Measurements from ENCODE around the gene SIVA1. TPM values are rescaled to one million over a fixed set of nuclear protein-coding genes. Genes with fewer than 3 reads are reported as not detected.

Gene SIVA1
- total and polyA plus RNA-seq, 7 experiments from 2014 or later: 61.4 to 276 (median 91.6) TPM

DNA sequence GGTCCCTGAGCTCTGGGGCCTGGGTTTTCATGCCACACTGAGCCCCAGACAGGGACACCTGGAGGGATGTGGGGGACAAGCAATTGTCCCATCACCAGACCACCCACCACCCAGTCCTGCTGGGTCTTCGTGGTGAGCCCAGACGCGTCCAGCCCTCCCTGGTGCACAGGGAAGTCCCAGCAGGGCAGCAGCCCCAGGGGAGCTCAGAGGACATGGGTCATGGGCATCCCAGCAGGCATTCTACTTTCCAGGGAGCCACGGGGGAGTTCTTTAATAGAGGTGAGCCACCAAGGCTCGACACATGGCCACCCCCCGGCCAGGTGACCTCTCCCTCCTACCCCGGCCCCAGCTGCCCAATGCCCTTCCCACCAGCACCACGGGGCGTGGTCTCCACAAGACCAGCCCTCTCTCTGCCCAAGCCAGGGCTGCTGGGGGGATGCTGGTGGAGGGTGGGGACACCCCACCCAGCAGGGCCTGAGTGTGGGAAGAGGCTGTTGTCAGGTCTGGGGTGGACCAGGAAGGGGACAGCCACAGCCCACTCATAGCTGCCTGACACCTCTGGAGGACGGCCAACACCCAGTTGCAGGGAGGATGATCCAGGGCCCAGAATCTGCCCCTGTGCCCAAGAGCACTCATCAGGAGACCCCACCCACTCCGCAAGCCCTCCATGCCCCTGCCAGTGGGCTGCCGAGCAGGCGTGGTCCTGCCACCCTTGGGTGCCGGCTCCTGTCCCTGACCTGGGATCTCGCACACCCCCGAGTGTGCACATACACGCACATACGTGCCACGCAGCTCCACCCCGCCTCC is 28.5 kb downstream of the SIVA1 start:
- ATAC-seq: no peak
- Mint-ChIP-seq H3K27me3 (no peaks in the 10 kb centered on the region), H3K4me1 (peaks cover 0 to 11% (median 2%) of the 10 kb centered on the region in 7 donors), H3K27ac (no peak overlapping the region), H3K36me3 (peaks cover 0 to 3% (median 0%) of the 10 kb centered on the region in 5 donors), H3K9me3 (no peaks in the 10 kb centered on the region), H3K4me3 (no peak overlapping the region)
- Histone ChIP-seq H3K27ac (ENCODE audit: low read depth, low read length) (no peak overlapping the region), H3K27me3 (ENCODE audit: control insufficient read depth in 2 of 2, insufficient read depth in 2 of 2, low read length in 2 of 2) (no peaks in the 10 kb centered on the region), H3K4me1 (ENCODE audit: control insufficient read depth in 2 of 2, insufficient read depth in 2 of 2, low read length in 2 of 2) (peaks cover 2% of the 10 kb centered on the region in 2 donors), H3K36me3 (ENCODE audit: control insufficient read depth in 2 of 3, insufficient read depth in 3 of 3, low read length in 3 of 3) (peaks cover 0 to 38% (median 0%) of the 10 kb centered on the region in 3 experiments), H3K4me3 (ENCODE audit: low read length) (no peak overlapping the region), H3K9me3 (ENCODE audit: control insufficient read depth in 2 of 3, low read length in 3 of 3) (no peaks in the 10 kb centered on the region)
- ChIA-PET POLR2A (no interaction called here), CTCF (interaction anchor here (1.0 kb wide), 1 partner anchor 17 kb away, joined by 3 read pairs; no protein-coding TSS in a partner anchor)
- intact Hi-C loops (cut with micrococcal nuclease): no loop called here
- no peak for DNase-seq

DNA sequence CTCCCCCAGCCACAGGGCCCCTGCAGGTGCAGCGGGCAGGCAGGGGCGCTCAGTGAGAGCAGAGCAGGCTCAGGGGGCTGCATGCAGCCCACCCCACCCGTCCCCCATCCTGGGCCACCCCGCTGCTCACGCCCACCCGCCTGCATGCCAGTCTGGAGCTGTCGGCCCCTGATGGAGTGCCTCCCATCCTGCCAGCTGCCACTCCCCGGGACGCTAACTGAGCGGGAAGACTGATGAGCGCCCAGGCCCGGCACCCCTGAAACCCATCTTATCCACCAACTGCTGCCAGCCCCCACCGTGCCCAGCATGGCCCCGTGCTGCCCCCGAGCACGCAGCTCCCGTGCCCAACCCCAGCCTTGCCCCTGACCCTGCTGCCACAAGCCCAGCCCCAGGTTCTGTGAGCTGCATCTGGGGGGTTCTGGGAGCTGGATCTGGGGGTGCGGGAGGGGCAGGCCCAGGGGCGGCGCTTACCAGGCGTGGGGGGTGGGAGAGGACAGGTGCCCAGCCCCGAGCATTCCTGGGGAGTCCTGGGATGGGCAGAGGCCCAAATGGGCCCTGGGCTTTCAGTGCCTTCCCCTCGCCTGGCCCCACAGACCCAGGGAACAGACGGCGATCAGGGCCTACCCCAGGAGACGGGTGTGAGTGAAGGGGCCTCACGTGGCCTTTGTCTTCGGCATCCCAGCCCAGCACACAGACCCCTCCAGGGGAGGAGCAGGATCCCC is 29.3 kb downstream of the SIVA1 start:
- Histone ChIP-seq H3K36me3 (ENCODE audit: control insufficient read depth in 2 of 3, insufficient read depth in 3 of 3, low read length in 3 of 3) (peaks cover 0 to 30% (median 0%) of the 10 kb centered on the region in 3 experiments), H3K4me1 (ENCODE audit: control insufficient read depth in 2 of 2, insufficient read depth in 2 of 2, low read length in 2 of 2) (peaks cover 9 to 10% of the 10 kb centered on the region in 2 donors), H3K27ac (ENCODE audit: low read depth, low read length) (no peak overlapping the region), H3K9me3 (ENCODE audit: control insufficient read depth in 2 of 3, low read length in 3 of 3) (no peaks in the 10 kb centered on the region), H3K27me3 (ENCODE audit: control insufficient read depth in 2 of 2, insufficient read depth in 2 of 2, low read length in 2 of 2) (no peaks in the 10 kb centered on the region), H3K4me3 (ENCODE audit: low read length) (no peak overlapping the region)
- intact Hi-C loops (cut with micrococcal nuclease): no loop called here
- H3K36me3 Mint-ChIP-seq: no peaks in the 10 kb centered on the region
- H3K4me1 Mint-ChIP-seq: peaks cover 0 to 17% (median 9%) of the 10 kb centered on the region in 7 donors
- ATAC-seq (no peak), DNase-seq (no peak)
- no peak overlapping the region for H3K4me3 Mint-ChIP-seq
- no peak overlapping the region for H3K27ac Mint-ChIP-seq
- CTCF ChIA-PET: no interaction called here
- no peaks in the 10 kb centered on the region for H3K9me3 Mint-ChIP-seq
- POLR2A ChIA-PET: no interaction called here
- H3K27me3 Mint-ChIP-seq: no peaks in the 10 kb centered on the region

DNA sequence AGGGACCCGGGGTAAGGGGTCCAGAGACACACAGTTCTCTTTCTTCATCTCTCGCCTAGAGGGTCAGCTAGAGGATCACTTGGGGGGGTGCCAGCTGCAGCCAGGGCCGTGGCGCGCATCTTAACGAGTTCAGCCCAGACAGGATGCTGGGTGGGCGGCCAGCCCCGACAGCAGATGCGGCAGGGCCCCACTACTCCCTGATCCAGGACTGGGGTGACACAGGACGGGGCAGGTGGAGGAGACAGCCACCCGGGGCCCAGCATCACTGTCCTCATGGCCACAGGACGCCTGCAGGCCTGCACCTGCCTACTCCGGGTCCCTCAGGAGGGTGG is 29.8 kb downstream of the SIVA1 start:
- intact Hi-C loops (cut with micrococcal nuclease): no loop called here
- ChIA-PET CTCF (no interaction called here), POLR2A (no interaction called here)
- no peak overlapping the region for H3K27ac ChIP-seq (ENCODE audit: low read depth, low read length)
- peak overlapping the region in 1 of 9 donors; percentile 38 for H3K27ac Mint-ChIP-seq
- DNase-seq (no peak), ATAC-seq (no peak)
- peaks cover 0 to 30% (median 0%) of the 10 kb centered on the region in 3 experiments for H3K36me3 ChIP-seq (ENCODE audit: control insufficient read depth in 2 of 3, insufficient read depth in 3 of 3, low read length in 3 of 3)
- H3K36me3 Mint-ChIP-seq: no peaks in the 10 kb centered on the region
- H3K4me1 ChIP-seq (ENCODE audit: control insufficient read depth in 2 of 2, insufficient read depth in 2 of 2, low read length in 2 of 2): peaks cover 9 to 11% of the 10 kb centered on the region in 2 donors
- H3K4me1 Mint-ChIP-seq: peaks cover 0 to 19% (median 9%) of the 10 kb centered on the region in 7 donors
- H3K27me3 Mint-ChIP-seq: no peaks in the 10 kb centered on the region
- no peaks in the 10 kb centered on the region for H3K9me3 Mint-ChIP-seq
- no peaks in the 10 kb centered on the region for H3K27me3 ChIP-seq (ENCODE audit: control insufficient read depth in 2 of 2, insufficient read depth in 2 of 2, low read length in 2 of 2)
- no peak overlapping the region for H3K4me3 ChIP-seq (ENCODE audit: low read length)
- no peak overlapping the region for H3K4me3 Mint-ChIP-seq
- H3K9me3 ChIP-seq (ENCODE audit: control insufficient read depth in 2 of 3, low read length in 3 of 3): no peaks in the 10 kb centered on the region

DNA sequence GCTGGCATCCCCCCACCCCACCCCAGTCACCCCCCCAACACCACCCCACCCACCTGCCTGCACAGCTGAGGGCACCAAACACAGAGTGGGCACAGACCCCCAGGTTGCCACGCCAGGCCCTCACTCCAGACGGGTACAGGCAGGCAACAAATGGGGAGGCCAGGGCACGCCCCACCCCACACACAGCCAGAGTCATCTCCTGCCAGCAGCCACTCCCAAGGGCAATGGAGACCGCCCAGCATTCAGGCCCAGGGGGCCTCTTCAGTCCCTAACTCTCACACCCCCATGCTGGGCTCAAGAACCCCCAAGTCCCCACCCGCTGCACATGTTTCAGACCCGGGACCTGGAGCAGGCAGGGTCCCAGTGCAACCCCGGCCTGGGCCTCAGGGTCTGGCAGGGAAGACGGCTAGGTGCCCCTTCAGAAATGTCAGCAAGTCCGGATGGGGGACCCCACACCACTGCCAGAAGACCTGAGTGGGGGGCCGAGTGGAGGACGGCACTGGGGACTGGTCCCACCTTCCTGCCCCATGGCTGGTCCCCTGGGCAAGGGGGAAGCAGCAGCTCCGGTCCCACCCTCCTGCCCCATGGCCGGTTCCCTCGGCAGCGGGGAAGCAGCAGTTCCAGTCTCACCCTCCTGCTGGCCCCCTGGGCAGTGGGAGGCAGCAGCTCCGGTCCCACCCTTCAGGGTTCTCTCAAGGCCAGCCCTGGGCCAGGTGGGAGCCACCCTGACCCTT is 30.7 kb downstream of the SIVA1 start:
- Mint-ChIP-seq H3K4me3 (no peak overlapping the region), H3K9me3 (no peaks in the 10 kb centered on the region), H3K27me3 (no peaks in the 10 kb centered on the region), H3K27ac (peak overlapping the region in 1 of 9 donors; percentile 25), H3K36me3 (no peaks in the 10 kb centered on the region), H3K4me1 (peaks cover 0 to 23% (median 9%) of the 10 kb centered on the region in 7 donors)
- Histone ChIP-seq H3K4me3 (ENCODE audit: low read length) (no peak overlapping the region), H3K27me3 (ENCODE audit: control insufficient read depth in 2 of 2, insufficient read depth in 2 of 2, low read length in 2 of 2) (no peaks in the 10 kb centered on the region), H3K4me1 (ENCODE audit: control insufficient read depth in 2 of 2, insufficient read depth in 2 of 2, low read length in 2 of 2) (peaks cover 9 to 11% of the 10 kb centered on the region in 2 donors), H3K27ac (ENCODE audit: low read depth, low read length) (no peak overlapping the region), H3K36me3 (ENCODE audit: control insufficient read depth in 2 of 3, insufficient read depth in 3 of 3, low read length in 3 of 3) (peaks cover 0 to 27% (median 0%) of the 10 kb centered on the region in 3 experiments), H3K9me3 (ENCODE audit: control insufficient read depth in 2 of 3, low read length in 3 of 3) (no peaks in the 10 kb centered on the region)
- intact Hi-C loops (cut with micrococcal nuclease): no loop called here
- ChIA-PET CTCF (no interaction called here), POLR2A (no interaction called here)
- DNase-seq (no peak), ATAC-seq (no peak)

DNA sequence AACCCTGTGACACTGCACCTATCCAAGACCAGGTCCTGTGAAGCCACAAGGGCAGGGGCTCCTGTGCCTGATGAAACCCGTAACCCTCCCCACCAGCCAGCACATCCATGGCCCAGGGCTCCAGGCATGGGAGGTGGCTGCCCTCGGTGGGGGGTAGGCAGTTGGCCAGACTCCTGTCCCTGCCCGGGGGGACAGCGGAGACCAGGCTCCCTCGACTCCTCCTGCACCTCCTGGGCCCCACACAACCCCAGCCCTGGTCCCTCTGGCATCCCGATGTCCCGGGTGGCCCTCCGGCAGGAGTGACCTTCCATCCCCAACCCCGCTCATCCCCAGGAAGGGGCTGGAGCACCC is 31.2 kb downstream of the SIVA1 start:
- H3K4me3 Mint-ChIP-seq: no peak overlapping the region
- peaks cover 0 to 23% (median 9%) of the 10 kb centered on the region in 7 donors for H3K4me1 Mint-ChIP-seq
- no peaks in the 10 kb centered on the region for H3K27me3 Mint-ChIP-seq
- CTCF ChIA-PET: no interaction called here
- H3K9me3 Mint-ChIP-seq: no peaks in the 10 kb centered on the region
- H3K9me3 ChIP-seq (ENCODE audit: control insufficient read depth in 2 of 3, low read length in 3 of 3): no peaks in the 10 kb centered on the region
- H3K36me3 Mint-ChIP-seq: no peaks in the 10 kb centered on the region
- DNase-seq (no peak), ATAC-seq (no peak)
- peaks cover 0 to 33% (median 0%) of the 10 kb centered on the region in 3 experiments for H3K36me3 ChIP-seq (ENCODE audit: control insufficient read depth in 2 of 3, insufficient read depth in 3 of 3, low read length in 3 of 3)
- POLR2A ChIA-PET: no interaction called here
- no peaks in the 10 kb centered on the region for H3K27me3 ChIP-seq (ENCODE audit: control insufficient read depth in 2 of 2, insufficient read depth in 2 of 2, low read length in 2 of 2)
- H3K4me3 ChIP-seq (ENCODE audit: low read length): no peak overlapping the region
- H3K27ac Mint-ChIP-seq: no peak overlapping the region
- intact Hi-C loops (cut with micrococcal nuclease): no loop called here
- H3K27ac ChIP-seq (ENCODE audit: low read depth, low read length): no peak overlapping the region
- H3K4me1 ChIP-seq (ENCODE audit: control insufficient read depth in 2 of 2, insufficient read depth in 2 of 2, low read length in 2 of 2): peaks cover 9 to 11% of the 10 kb centered on the region in 2 donors

DNA sequence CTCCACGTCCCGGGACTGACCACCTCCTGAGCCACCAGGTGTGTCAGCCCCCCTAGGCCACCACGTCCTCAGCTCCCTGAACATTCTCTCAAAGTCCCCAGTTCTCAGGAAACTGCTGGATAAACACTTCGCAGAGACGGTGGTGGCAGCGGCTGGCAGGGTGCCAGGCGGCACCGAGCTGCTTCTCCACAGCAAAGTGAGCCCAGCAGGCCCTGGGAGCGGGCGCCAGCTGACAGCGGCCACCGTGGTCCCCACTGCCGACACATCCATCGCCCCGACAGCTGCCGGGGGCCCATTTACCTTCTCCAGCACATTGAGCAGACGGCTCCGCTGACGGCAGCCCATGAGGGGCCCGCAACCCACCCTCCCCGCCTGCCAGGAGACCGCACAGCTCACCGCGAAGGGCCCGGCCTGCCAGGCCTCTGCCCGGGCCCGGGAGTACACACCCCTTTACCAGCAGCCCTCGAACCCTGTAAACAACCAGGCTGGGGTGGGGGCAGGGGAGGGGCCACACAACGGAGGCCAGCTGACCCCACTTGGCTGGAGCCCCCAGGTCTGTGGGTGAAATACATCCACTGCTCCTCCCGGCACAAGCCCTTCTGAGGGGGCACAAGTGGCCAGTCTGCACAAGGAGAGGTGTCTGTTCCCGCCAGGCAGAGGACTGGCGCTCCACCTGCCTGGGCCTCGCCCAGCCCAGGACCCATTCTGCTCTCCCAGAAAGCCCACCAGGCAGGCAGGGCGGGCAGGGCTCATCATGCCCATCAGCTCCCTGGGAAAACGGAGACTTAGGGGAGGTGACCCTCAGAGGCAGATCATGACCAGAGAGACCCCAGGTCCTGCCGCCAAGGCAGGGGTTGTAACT is 32.1 kb downstream of the SIVA1 start:
- CTCF ChIA-PET: no interaction called here
- H3K4me1 ChIP-seq (ENCODE audit: control insufficient read depth in 2 of 2, insufficient read depth in 2 of 2, low read length in 2 of 2): peaks cover 9 to 11% of the 10 kb centered on the region in 2 donors
- no peak for ATAC-seq

More for the DNA sequence above, 32.1 kb downstream of the SIVA1 start:
- Mint-ChIP-seq H3K36me3 (no peaks in the 10 kb centered on the region), H3K27ac (peak overlapping the region in 2 of 9 donors; percentile 28 to 32), H3K4me3 (peak overlapping the region in 3 of 10 donors; percentile 19 to 66 (median 32)), H3K4me1 (peaks cover 0 to 23% (median 16%) of the 10 kb centered on the region in 7 donors), H3K27me3 (no peaks in the 10 kb centered on the region), H3K9me3 (no peaks in the 10 kb centered on the region)
- Histone ChIP-seq H3K36me3 (ENCODE audit: control insufficient read depth in 2 of 3, insufficient read depth in 3 of 3, low read length in 3 of 3) (peaks cover 0 to 39% (median 0%) of the 10 kb centered on the region in 3 experiments), H3K4me3 (ENCODE audit: low read length) (no peak overlapping the region), H3K27me3 (ENCODE audit: control insufficient read depth in 2 of 2, insufficient read depth in 2 of 2, low read length in 2 of 2) (no peaks in the 10 kb centered on the region), H3K9me3 (ENCODE audit: control insufficient read depth in 2 of 3, low read length in 3 of 3) (no peaks in the 10 kb centered on the region), H3K27ac (ENCODE audit: low read depth, low read length) (no peak overlapping the region)
- POLR2A ChIA-PET: interaction anchor here (1.3 kb wide), 1 partner anchor 16 kb away, joined by 4 read pairs; the partner anchor contains the start of gene ZBTB42
- intact Hi-C loops (cut with micrococcal nuclease): no loop called here
- DNase-seq: no peak

Measured in naive thymus-derived CD4-positive, alpha-beta T cell (primary cell).